Heart left ventricle (tissue), 16 donors: ENCODE results near the gene SMG5. TPM values are rescaled to one million over a fixed set of nuclear protein-coding genes. Genes with fewer than 3 reads are reported as not detected.

Experiments
- ATAC-seq, 4 donors: fragments of 200-7000 bp; cut with Tn5 transposase; one replicate each; pipeline ENCODE4 v1.9.1; 2020 to 2022; ENCODE audit warnings: moderate library complexity in 4 of 4, mild to moderate bottlenecking in 3 of 4, moderate number of reproducible peaks in 1 of 4
- DNase-seq, 5 donors: peaks; one replicate each; pipeline ENCODE4 v3.0.0-alpha.2; 2020
- H3K27ac ChIP-seq, 12 donors: fragments of 200-600 bp; sonication (generic) in 4 of 12; one replicate each; pipeline versions ENCODE4 v1.5.0 to v1.8.0; 2016 to 2022; ENCODE audit warnings: mild to moderate bottlenecking in 2 of 12
- H3K27me3 ChIP-seq, 9 donors: fragments of 200-600 bp; sonication (generic) in 2 of 9; one replicate each; pipeline versions ENCODE4 v1.5.1 to v1.8.0; 2016 to 2022; ENCODE audit warnings: mild to moderate bottlenecking in 3 of 9
- H3K36me3 ChIP-seq, 9 donors: fragments of 200-600 bp; sonication (generic) in 2 of 9; one replicate each; pipeline versions ENCODE4 v1.5.0 to v1.8.0; 2018 to 2022; ENCODE audit warnings: mild to moderate bottlenecking in 2 of 9
- H3K4me1 ChIP-seq, 12 donors: fragments of 200-600 bp; sonication (generic) in 4 of 12; one replicate each; pipeline versions ENCODE4 v1.5.0 to v1.8.0; 2016 to 2022; ENCODE audit warnings: mild to moderate bottlenecking in 3 of 12
- H3K4me3 ChIP-seq, 12 donors: fragments of 200-600 bp; sonication (generic) in 4 of 12; one replicate each; pipeline versions ENCODE4 v1.5.0 to v1.8.0; 2017 to 2022; ENCODE audit warnings: mild to moderate bottlenecking in 9 of 12, moderate library complexity in 4 of 12
- H3K9me3 ChIP-seq, 12 donors: fragments of 200-600 bp; sonication (generic) in 4 of 12; one replicate each; pipeline versions ENCODE4 v1.5.0 to v1.8.0; 2016 to 2022; ENCODE audit warnings: mild to moderate bottlenecking in 1 of 12
- CTCF ChIP-seq, 12 donors: fragments of 200-600 bp; sonication (generic) in 4 of 12; IDR thresholded peaks; one replicate each; pipeline versions ENCODE4 v1.5.0 to v1.8.0; 2018 to 2022; ENCODE audit warnings: antibody characterized with exemption in 12 of 12, mild to moderate bottlenecking in 5 of 12
- POLR2A ChIP-seq, 2 donors: fragments of 450-650 bp; IDR thresholded peaks; one replicate each; pipeline ENCODE4 v1.6.1; 2017; ENCODE audit warnings: antibody characterized with exemption in 2 of 2, mild to moderate bottlenecking in 2 of 2, moderate library complexity in 2 of 2
- WGBS, 4 donors: extraction: QIAGEN DNeasy Blood & Tissue Kit in 2 of 4; methylation state at CpG; one replicate each; pipeline versions ENCODE4 v1.1.5 to v1.1.7; 2013 to 2018; 5-methylcytosine and 5-hydroxymethylcytosine counted together
- intact Hi-C, 10 donors: fragments of 100-400 bp; cut with DNase I; formaldehyde crosslinking; loops; one replicate each; pipeline versions ENCODE4 v1.11.1 to v1.14.2; 2022
- polyA plus RNA-seq, 2 donors: library from polyadenylated mRNA; stranded (reverse); fragments of 200-250 nt; gene quantifications; one replicate each; pipeline ENCODE4 v1.2.3, GENCODE V29; 2013
- total RNA-seq, 9 donors: library from RNA; depleted of rRNA in 2 of 9; stranded (reverse); fragments of >200 nt in 2 of 9; fragmentation: NEBNext Ultra II Directional in 3 of 9; extraction: Animal tissue kit (Norgen Biotek cat#: 25700) in 3 of 9; gene quantifications; one replicate each; pipeline versions ENCODE4 v1.1.0 to v1.2.4, GENCODE V29; 2016 to 2023
- donor health status: ischemic (EF 13 %, LVEDD 7.1; RV severe dilation, severe dysfunction).
- donor health status: healthy with polysubstance abuse.
- donor health status: DM: no; HTN: yes; CAD: no.
- donor health status: DM: no; HTN: no; CAD: no.
- donor health status: ischemic (EF 25% LVEDD 6.9; RV normal size, moderate dysfunction).
- donor health status: ischemic (EF 25% LVEDD 5.7; RV mildly dilated, moderate dysfunction).
- donor health status: healthy.
- donor health status: DM: yes; HTN: yes; CAD: no.
- donor health status: ischemic (EF 35%, LVEDD 5.7; RV mildly dilated, moderate dysfunction).
- donor health status: nonischemic (EF 11% LVEDD 7.7; RV severe dilation, severe dysfunction).
- donor health status: DM: yes; HTN: yes; CAD: no.
- donor health status: PGD.
- donor health status: ischemic (EF 29% LVEDD 5.4; RV normal size, mild dysfunction).
- donor health status: nonischemic (EF 23%, LVEDD 6.1; RV moderate dilation, normal function).

SMG5 gene
- total and polyA plus RNA-seq, 11 donors: 56.3 to 104 (median 89.4) TPM

GRCh38 chr1:156303241-156303640 lies 20.6 kb upstream of the SMG5 start:
- TF ChIP-seq CTCF (IDR thresholded peaks at IDR 0.05) (no peak), POLR2A (IDR thresholded peaks at IDR 0.05) (no peak)
- H3K27ac ChIP-seq: no peak overlapping the region
- intact Hi-C loops: no loop called here
- ATAC-seq (no peak), DNase-seq (no peak)
- H3K4me3 ChIP-seq: no peak overlapping the region
- peaks cover 0 to 45% (median 36%) of the 10 kb centered on the region in 9 donors for H3K36me3 ChIP-seq
- H3K4me1 ChIP-seq: no peaks in the 10 kb centered on the region
- no peaks in the 10 kb centered on the region for H3K27me3 ChIP-seq
- H3K9me3 ChIP-seq: no peaks in the 10 kb centered on the region
- WGBS, 4 donors: 81 to 94% (median 91%) methylated on average over 4 of the region's 4 CpGs

- DNase-seq (no peak), ATAC-seq (no peak)
- 88 to 92% (median 91%) methylated on average over 14 to 19 of the region's 19 CpGs for WGBS, 4 donors
- peaks cover 0 to 7% (median 2%) of the 10 kb centered on the region in 9 donors for H3K36me3 ChIP-seq
- H3K27me3 ChIP-seq: no peaks in the 10 kb centered on the region
- no peak within 1 kb of the TSS for H3K4me3 ChIP-seq
- TF ChIP-seq POLR2A (IDR thresholded peaks at IDR 0.05): no peak
- intact Hi-C loops: no loop called here
- H3K9me3 ChIP-seq: no peaks in the 10 kb centered on the region
- peaks cover 0 to 17% (median 8%) of the 10 kb centered on the region in 12 donors for H3K4me1 ChIP-seq
- no peak within 1 kb of the TSS for H3K27ac ChIP-seq
Observed at GRCh38 chr1:156298852-156299357, 16.3 kb upstream of the SMG5 start, which contains the start of gene VHLL. Gene VHLL (minus strand): TSS chr1:156299307. CDS start chr1:156299189, 118 bp downstream.

- ATAC-seq (peak; percentile 27 to 67 (median 48)), DNase-seq (peak; percentile 69 to 82 (median 76))
- intact Hi-C loops: no loop called here
- Histone ChIP-seq H3K9me3 (no peaks in the 10 kb centered on the region), H3K4me3 (peak within 1 kb of the TSS; percentile 60 to 89 (median 68)), H3K27me3 (no peaks in the 10 kb centered on the region), H3K4me1 (peaks cover 0 to 32% (median 14%) of the 10 kb centered on the region in 12 donors), H3K27ac (peak within 1 kb of the TSS in 10 of 12 donors; percentile 0 to 77 (median 68)), H3K36me3 (peaks cover 0 to 17% (median 0%) of the 10 kb centered on the region in 9 donors)
- TF ChIP-seq CTCF (IDR thresholded peaks at IDR 0.05): no peak
- no peak for TF ChIP-seq POLR2A (IDR thresholded peaks at IDR 0.05)
- WGBS, 4 donors: 1 to 4% (median 1%) methylated on average over 17 of the region's 17 CpGs
Observed at GRCh38 chr1:156295391-156295947, 12.8 kb upstream of the SMG5 start, which contains the start of gene GLMP. Gene GLMP (minus strand): TSS chr1:156295679. CDS start chr1:156295645, 34 bp downstream.

GRCh38 chr1:156293895-156294294 lies 11.3 kb upstream of the SMG5 start:
- 88 to 93% (median 90%) methylated on average over 9 of the region's 9 CpGs for WGBS, 4 donors
- intact Hi-C loops: no loop called here
- no peak for ATAC-seq

More at GRCh38 chr1:156293895-156294294, 11.3 kb upstream of the SMG5 start:
- H3K4me1 ChIP-seq: peaks cover 0 to 34% (median 14%) of the 10 kb centered on the region in 12 donors
- no peaks in the 10 kb centered on the region for H3K9me3 ChIP-seq
- peaks cover 0 to 23% (median 7%) of the 10 kb centered on the region in 9 donors for H3K36me3 ChIP-seq
- no peak for DNase-seq
- H3K27ac ChIP-seq: no peak overlapping the region
- TF ChIP-seq CTCF (IDR thresholded peaks at IDR 0.05): no peak
- no peak for TF ChIP-seq POLR2A (IDR thresholded peaks at IDR 0.05)
- H3K27me3 ChIP-seq: no peaks in the 10 kb centered on the region
- H3K4me3 ChIP-seq: no peak overlapping the region
